Amygdala (tissue), 56 donors: ENCODE results near the gene RPS24.
A peak's percentile ranks its signal among the peaks of the same experiment; 100 is the strongest.

Experiments
- DNase-seq, 56 donors: peaks; one replicate each; lab custom pipeline; 2025; lab: John Stamatoyannopoulos, UW

Gene RPS24

GRCh38 chr10:78025685-78026364, 7.8 kb upstream of the RPS24 start:
- DNase-seq = no peak

- peak in 4 of 56 donors; percentile 49 to 55 (median 53) for DNase-seq
These were observed 5.0 kb upstream of the RPS24 start for GRCh38 chr10:78028438-78029268.

GRCh38 chr10:78029269-78030226, 4.1 kb upstream of the RPS24 start, which contains the start of gene POLR3A:
Gene POLR3A (minus strand): TSS chr10:78029515. CDS start chr10:78029407, 108 bp downstream.
- DNase-seq = peak; percentile 48 to 94 (median 83)

GRCh38 chr10:78033387-78033636, 351 bp upstream of the RPS24 start:
- no peak for DNase-seq

- DNase-seq = no peak
These were observed 1.4 kb downstream of the RPS24 start for GRCh38 chr10:78035025-78035424.

- no peak for DNase-seq
These were observed 1.8 kb downstream of the RPS24 start for GRCh38 chr10:78035437-78035836.

GRCh38 chr10:78035933-78036583, 2.4 kb downstream of the RPS24 start:
- no peak for DNase-seq

- no peak for DNase-seq
These were observed 4.4 kb downstream of the RPS24 start for GRCh38 chr10:78038105-78038504.

GRCh38 chr10:78038791-78039547, 5.3 kb downstream of the RPS24 start:
- no peak for DNase-seq

- DNase-seq = no peak
These were observed 6.1 kb downstream of the RPS24 start for GRCh38 chr10:78039743-78040142.

- no peak for DNase-seq
These were observed 7.8 kb downstream of the RPS24 start for GRCh38 chr10:78041170-78042057.

- no peak for DNase-seq
These were observed 8.5 kb downstream of the RPS24 start for GRCh38 chr10:78042058-78042751.

- no peak for DNase-seq
These were observed 9.1 kb downstream of the RPS24 start for GRCh38 chr10:78042752-78043104.

GRCh38 chr10:78044179-78044578, 10.5 kb downstream of the RPS24 start:
- DNase-seq = no peak

- DNase-seq = no peak
These were observed 11.0 kb downstream of the RPS24 start for GRCh38 chr10:78044699-78045098.

- peak in 8 of 56 donors; percentile 5 to 51 (median 12) for DNase-seq
These were observed 11.6 kb downstream of the RPS24 start for GRCh38 chr10:78045237-78045636.

- no peak for DNase-seq
These were observed 12.2 kb downstream of the RPS24 start for GRCh38 chr10:78045856-78046255.

- DNase-seq = no peak
These were observed 13.1 kb downstream of the RPS24 start for GRCh38 chr10:78046711-78047269.
